ENCODE measurements around the gene SH3GLB1.

DNA sequence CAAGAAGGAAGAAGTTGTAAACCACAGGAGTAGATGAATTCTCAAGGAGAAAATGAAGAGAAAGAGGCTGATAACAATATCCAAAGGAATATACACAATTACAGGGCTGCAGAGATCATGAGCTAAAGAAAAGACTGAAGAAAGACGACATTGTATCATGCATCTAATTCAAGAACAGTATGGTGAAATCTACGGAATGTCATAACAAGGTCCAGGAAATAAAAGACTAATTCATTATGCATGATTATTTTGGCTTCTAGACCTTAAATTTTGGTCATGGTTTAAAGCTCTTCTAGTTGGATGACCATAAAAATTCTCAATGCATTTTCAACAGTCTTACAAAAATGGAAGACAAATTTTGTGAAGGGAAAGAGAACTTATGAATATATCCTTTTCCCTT is 71.7 kb downstream of the SH3GLB1 start:
- TF ChIP-seq, protein P1, sequence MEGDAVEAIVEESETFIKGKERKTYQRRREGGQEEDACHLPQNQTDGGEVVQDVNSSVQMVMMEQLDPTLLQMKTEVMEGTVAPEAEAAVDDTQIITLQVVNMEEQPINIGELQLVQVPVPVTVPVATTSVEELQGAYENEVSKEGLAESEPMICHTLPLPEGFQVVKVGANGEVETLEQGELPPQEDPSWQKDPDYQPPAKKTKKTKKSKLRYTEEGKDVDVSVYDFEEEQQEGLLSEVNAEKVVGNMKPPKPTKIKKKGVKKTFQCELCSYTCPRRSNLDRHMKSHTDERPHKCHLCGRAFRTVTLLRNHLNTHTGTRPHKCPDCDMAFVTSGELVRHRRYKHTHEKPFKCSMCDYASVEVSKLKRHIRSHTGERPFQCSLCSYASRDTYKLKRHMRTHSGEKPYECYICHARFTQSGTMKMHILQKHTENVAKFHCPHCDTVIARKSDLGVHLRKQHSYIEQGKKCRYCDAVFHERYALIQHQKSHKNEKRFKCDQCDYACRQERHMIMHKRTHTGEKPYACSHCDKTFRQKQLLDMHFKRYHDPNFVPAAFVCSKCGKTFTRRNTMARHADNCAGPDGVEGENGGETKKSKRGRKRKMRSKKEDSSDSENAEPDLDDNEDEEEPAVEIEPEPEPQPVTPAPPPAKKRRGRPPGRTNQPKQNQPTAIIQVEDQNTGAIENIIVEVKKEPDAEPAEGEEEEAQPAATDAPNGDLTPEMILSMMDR (IDR thresholded peaks at IDR 0.05), result no peak
- TF ChIP-seq POLR2A (IDR thresholded peaks at IDR 0.05), result no peak
